Fibroblast of mammary gland (primary cell): Measurements from ENCODE around the gene ARX.

Experiments
- DNase-seq: peaks from one replicate; pipeline ENCODE4 v3.0.0-alpha.2; 2010; ENCODE audit warnings: low read depth
- H3K4me3 ChIP-seq: 2 replicates; pipeline ENCODE4 v1.5.1; 2011; ENCODE audit warnings: low read depth, mild to moderate bottlenecking, low read length, moderate library complexity; ENCODE audit not compliant: control insufficient read depth
- CTCF ChIP-seq: conservative IDR thresholded peaks from 2 replicates; pipeline ENCODE4 v1.5.1; 2011; ENCODE audit warnings: low read depth, low read length, inconsistent platforms; ENCODE audit not compliant: control insufficient read depth, insufficient read depth

The ARX gene

GRCh38 chrX:25043192-25043591, 27.4 kb upstream of the ARX start:
- H3K4me3 ChIP-seq, result no peak overlapping the region
- no peak for TF ChIP-seq CTCF
- DNase-seq, result no peak

DNA sequence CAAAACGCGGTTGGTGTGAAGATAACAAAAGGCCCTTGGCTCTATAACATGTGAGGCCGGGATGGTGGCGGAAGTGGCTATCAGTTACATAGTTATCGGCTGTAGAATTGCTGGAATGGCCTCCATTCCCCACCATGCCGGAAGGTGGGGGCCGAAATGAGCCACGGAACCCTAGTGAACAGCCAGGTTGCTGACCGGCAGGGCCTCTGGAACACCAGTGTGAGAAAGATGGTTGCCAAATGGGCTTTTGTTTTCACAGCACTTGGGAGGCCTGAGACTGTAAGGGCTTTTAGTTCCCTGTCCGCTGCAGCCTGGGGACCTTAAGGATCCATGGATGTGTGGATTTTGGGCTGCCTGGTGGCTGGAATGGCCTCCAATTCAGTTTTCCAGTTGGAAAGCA, 23.3 kb upstream of the ARX start:
- no peak for DNase-seq
- TF ChIP-seq CTCF, result no peak
- H3K4me3 ChIP-seq, result no peak overlapping the region

- DNase-seq, result peak; percentile 51
- no peak overlapping the region for H3K4me3 ChIP-seq
- TF ChIP-seq CTCF, result peak; percentile 40
Observed at GRCh38 chrX:25034889-25035288, 19.1 kb upstream of the ARX start.

DNA sequence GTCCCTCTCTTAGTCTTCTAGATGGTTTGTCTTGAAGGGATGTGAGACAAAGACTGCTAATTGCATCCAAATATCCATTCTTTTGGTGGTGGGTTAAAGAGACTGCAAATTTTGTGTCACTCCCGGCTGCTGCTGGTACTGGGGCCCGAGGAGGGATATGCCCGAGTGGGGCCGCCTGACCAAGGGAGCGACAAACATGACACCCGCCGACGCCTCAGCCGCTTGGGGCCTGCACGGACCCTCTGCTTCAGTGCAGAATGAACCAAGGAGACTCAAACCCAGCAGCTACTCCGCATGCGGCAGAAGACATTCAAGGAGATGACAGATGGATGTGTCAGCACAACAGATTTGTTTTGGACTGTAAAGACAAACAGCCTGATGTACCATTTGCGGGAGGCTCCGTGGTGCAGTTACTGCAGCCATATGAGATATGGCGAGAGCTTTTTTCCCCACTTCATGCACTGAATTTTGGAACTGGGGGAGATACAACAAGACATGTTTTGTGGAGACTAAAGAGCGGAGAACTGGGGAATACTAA, 13.6 kb upstream of the ARX start:
- no peak for DNase-seq
- no peak overlapping the region for H3K4me3 ChIP-seq
- no peak for TF ChIP-seq CTCF

DNA sequence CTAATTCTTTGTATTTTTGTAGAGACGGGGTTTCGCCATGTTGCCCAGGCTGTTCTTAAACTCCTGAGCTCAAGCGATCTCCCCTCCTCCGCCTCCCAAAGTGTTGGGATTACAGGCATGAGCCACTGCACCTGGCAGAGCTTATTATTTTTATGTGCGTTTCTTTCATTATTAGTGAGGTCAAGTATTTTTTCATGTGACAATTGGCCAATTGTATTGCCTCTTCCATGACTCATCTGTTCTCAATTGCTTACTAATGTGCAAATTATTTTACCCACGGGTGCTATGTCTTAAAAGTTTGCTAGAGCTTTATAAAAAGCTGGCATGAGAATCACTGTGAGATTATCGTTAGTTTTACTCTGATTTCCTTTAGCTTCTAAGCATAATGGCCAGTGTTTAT, 13.0 kb upstream of the ARX start:
- TF ChIP-seq CTCF, result no peak
- peak; percentile 66 for DNase-seq
- no peak overlapping the region for H3K4me3 ChIP-seq

DNA sequence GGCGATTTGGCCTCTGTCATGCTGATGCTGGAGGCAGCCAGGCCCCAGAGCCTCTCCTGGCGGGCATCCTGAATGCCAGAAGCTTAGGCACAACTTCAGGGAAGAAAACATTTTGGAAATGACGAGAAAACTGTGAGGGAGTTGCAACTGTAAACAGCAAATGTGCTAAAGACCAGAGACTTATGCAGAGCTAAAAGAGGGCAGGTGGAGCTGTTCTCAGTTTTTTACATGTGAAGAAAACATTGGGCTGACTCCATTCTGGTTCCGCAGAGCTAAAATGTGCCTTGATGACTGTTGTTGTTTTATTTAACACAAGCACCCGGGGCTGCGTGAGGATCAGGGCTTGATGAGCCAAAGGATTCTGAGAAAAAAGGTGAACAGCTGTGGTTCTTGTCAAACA, 10.8 kb upstream of the ARX start:
- H3K4me3 ChIP-seq, result no peak overlapping the region
- no peak for DNase-seq
- no peak for TF ChIP-seq CTCF

DNA sequence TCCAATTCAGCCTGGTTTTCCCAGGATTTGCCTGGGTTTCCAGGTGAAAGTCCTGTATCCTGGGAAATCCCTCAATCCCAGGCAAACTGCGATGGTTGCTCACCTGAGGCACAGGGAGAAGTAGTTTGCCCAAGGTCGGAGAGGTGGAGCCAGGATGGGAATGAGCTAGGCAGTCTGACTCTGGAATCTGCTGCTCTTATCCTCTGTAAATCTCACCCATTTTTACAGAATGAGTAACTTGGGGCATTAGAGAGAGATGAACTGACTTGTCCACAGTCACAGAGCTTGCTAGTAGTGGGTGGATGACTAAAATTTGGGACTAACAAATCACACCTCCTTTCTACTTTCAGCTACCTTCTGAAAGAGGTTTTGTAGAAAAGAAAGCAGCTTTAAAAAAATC, 9.8 kb upstream of the ARX start:
- no peak for DNase-seq
- H3K4me3 ChIP-seq, result no peak overlapping the region
- no peak for TF ChIP-seq CTCF
